ENCODE data around the gene NSUN2.

Gene NSUN2

DNA sequence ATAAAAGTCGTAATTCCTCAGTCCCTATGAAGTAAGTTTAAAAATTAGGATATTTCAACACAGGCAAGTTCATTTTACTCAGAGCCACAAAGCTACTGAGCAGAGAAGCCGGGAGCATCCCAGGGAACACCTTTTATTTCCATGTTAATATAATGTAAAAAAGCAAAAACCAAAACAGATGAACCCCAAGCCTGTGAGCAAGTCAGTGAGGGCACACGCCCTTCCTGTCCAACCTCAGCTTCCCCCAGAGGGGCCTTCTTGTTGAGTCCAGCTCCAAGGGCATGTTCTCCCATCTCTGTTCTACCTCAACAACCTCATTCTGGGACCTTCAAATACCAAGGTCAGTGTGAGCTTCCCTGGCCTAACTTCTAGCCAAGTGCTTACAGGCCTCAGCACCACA is 24.8 kb downstream of the NSUN2 start:
- H3K4me3 ChIP-seq (ENCODE audit: low read depth, low read length), result no peak overlapping the region
- DNase-seq (ENCODE audit: low read depth), result no peak

GRCh38 chr5:6607559-6607936 is 25.3 kb downstream of the NSUN2 start:
- DNase-seq (ENCODE audit: low read depth), result no peak
- H3K4me3 ChIP-seq (ENCODE audit: low read depth, low read length), result no peak overlapping the region

- no peak for DNase-seq (ENCODE audit: low read depth)
- no peak overlapping the region for H3K4me3 ChIP-seq (ENCODE audit: low read depth, low read length)
These were observed 25.8 kb downstream of the NSUN2 start for GRCh38 chr5:6606884-6607558.

GRCh38 chr5:6604946-6605345 is 27.9 kb downstream of the NSUN2 start:
- DNase-seq (ENCODE audit: low read depth), result no peak
- no peak overlapping the region for H3K4me3 ChIP-seq (ENCODE audit: low read depth, low read length)

GRCh38 chr5:6604341-6604740 is 28.5 kb downstream of the NSUN2 start:
- DNase-seq (ENCODE audit: low read depth), result no peak
- H3K4me3 ChIP-seq (ENCODE audit: low read depth, low read length), result no peak overlapping the region

GRCh38 chr5:6603643-6604042 is 29.2 kb downstream of the NSUN2 start:
- no peak for DNase-seq (ENCODE audit: low read depth)

GRCh38 chr5:6602441-6602840 is 30.4 kb downstream of the NSUN2 start:
- DNase-seq (ENCODE audit: low read depth), result no peak
- H3K4me3 ChIP-seq (ENCODE audit: low read depth, low read length), result no peak overlapping the region

More at GRCh38 chr5:6603643-6604042, 29.2 kb downstream of the NSUN2 start:
- H3K4me3 ChIP-seq (ENCODE audit: low read depth, low read length), result no peak overlapping the region

DNA sequence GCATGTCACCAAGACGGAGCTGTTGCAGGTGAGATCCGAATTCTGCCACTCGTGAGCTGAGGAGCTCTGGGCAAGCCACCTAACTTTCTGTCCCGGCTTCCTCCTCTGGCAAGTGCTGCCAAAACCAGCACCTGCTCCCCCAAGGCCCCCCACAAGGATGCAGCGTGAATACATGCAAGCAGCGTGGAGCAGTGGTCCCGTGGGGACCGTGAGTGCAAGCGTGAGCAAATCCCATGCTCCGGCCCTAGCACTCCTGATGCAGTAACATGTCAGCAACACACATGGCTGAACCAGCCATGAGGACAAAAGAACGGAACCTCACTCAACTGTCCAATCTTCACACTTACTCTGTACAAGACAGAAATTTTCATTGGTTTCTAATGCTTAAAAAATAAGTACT is 31.0 kb downstream of the NSUN2 start:
- no peak for DNase-seq (ENCODE audit: low read depth)
- no peak overlapping the region for H3K4me3 ChIP-seq (ENCODE audit: low read depth, low read length)

DNA sequence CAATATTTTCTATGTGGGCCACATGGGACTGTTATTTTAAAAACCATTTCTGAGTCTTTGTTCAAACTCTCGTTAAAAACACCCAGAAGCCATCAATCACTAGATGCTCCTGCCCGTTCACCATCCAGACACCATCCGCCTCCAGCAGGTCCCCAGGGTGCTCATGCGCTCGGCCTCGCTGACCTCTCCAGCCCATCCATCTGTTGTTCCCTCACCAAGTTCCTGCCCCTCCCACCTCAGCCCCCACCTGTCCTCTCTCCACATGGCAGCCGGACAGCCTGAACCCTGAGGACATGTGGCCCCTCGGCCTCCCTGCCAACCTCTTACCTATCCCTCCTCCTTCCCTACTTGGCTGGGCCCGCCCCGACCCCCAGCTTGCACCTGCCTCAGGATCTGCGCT is 31.6 kb downstream of the NSUN2 start:
- no peak for DNase-seq (ENCODE audit: low read depth)
- H3K4me3 ChIP-seq (ENCODE audit: low read depth, low read length), result no peak overlapping the region

DNA sequence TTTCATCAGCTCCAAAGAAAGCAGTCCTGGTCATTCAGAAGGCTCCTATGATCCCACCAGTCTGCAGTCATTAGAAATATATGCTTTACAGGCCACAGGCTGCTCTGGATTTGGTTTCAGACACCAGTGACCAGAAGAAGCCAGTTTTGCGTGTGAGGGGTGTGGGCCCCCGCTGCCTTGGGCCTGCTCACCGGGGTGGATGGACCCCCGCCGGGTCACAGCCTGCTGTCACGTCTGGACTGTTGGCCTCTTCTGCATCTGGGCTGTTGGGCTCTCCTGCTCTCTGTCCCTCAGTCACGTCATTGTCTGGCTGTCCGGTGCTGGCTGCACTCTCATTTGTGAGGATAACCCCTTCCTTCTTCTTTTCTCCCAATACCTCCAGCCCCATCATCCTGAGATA is 33.1 kb downstream of the NSUN2 start:
- DNase-seq (ENCODE audit: low read depth), result no peak
- H3K4me3 ChIP-seq (ENCODE audit: low read depth, low read length), result no peak overlapping the region

GRCh38 chr5:6598351-6598900 is 34.4 kb downstream of the NSUN2 start:
- DNase-seq (ENCODE audit: low read depth), result no peak
- H3K4me3 ChIP-seq (ENCODE audit: low read depth, low read length), result no peak overlapping the region

DNA sequence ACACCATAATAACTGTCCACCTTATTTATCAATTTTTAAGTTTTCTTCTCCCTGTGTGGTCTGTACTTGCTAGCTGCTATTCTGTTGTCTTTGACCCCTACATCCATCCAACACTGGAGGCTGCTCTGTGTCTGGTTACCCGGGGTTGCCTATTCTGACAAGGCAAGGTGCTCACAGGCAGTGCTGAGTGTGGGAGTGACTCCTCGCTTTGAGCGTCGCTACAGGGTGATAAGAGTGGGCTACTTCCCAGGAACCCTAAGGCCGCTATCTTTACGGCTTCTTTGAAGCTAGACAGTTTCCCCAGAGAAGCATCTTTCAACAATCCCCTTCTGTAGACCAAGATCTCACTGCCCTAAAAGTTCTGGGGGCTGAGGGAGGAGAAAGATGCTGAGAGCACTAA is 35.3 kb downstream of the NSUN2 start:
- no peak overlapping the region for H3K4me3 ChIP-seq (ENCODE audit: low read depth, low read length)
- DNase-seq (ENCODE audit: low read depth), result no peak

- DNase-seq (ENCODE audit: low read depth), result no peak
- H3K4me3 ChIP-seq (ENCODE audit: low read depth, low read length), result no peak overlapping the region
These were observed 36.5 kb downstream of the NSUN2 start for GRCh38 chr5:6596388-6596787.

- H3K4me3 ChIP-seq (ENCODE audit: low read depth, low read length), result no peak overlapping the region
- no peak for DNase-seq (ENCODE audit: low read depth)
These were observed 37.4 kb downstream of the NSUN2 start for GRCh38 chr5:6595405-6595804.

GRCh38 chr5:6594066-6594465 is 38.8 kb downstream of the NSUN2 start:
- H3K4me3 ChIP-seq (ENCODE audit: low read depth, low read length), result no peak overlapping the region
- no peak for DNase-seq (ENCODE audit: low read depth)

DNA sequence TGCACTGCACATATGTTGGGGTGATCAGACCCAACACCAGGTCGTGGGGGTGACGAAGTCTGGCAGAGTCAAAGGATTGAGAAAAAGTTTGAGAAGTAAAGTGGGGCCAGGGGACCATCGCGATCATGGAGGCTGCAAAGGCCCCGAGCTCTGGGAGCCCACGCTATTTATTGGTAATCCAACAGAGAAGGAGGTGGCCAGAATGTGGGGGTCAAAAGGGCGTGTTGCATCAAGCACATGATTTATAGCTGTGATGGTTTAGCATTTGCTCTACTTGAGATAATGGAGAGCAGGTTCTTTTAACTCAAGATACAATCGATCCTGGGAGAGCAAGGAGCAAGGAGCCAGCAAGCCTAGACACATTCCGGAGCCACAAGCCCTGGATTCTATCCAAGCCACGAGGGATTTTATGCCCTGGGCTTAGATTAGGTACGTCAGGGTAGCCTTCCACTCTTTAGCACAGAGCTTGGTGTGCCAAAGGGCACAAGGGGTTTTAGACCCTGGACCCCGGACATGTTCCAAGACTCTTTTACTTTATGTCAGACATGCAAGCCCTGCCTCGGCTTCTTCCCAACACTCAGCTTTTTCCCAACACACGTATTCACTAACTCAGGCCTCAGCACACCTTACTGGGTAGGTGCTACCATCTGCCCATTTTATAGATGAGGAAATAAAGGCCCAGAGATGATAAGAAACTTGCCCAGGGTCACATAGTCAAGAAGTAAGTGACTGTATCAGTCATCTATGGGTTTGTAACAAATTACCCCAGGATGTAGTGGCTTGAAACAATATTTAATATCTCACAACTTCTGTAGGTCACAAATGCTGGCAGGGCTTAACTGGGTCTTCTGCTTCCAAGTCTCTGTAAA is 39.5 kb downstream of the NSUN2 start:
- no peak overlapping the region for H3K4me3 ChIP-seq (ENCODE audit: low read depth, low read length)
- DNase-seq (ENCODE audit: low read depth), result no peak

DNA sequence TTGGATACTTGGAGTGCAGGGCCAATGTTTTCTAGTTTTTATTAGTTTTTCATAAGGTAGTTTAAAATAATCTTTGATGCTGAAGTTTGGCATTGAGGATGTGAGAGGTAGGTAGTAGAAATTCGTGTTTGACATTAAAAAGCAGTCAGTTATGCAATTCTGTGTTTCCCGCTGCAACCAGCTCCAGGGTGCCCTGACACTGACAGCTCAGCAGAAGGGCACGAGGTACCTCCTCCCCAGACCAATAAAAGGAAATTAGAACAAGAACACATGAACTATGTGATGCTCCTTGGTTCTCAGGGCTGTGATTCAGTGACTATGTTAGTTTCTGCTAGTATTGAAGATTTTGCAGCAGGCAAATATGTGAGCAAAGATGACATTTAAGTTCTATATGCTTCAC is 40.2 kb downstream of the NSUN2 start:
- peak; percentile 16 for DNase-seq (ENCODE audit: low read depth)
- H3K4me3 ChIP-seq (ENCODE audit: low read depth, low read length), result no peak overlapping the region

DNA sequence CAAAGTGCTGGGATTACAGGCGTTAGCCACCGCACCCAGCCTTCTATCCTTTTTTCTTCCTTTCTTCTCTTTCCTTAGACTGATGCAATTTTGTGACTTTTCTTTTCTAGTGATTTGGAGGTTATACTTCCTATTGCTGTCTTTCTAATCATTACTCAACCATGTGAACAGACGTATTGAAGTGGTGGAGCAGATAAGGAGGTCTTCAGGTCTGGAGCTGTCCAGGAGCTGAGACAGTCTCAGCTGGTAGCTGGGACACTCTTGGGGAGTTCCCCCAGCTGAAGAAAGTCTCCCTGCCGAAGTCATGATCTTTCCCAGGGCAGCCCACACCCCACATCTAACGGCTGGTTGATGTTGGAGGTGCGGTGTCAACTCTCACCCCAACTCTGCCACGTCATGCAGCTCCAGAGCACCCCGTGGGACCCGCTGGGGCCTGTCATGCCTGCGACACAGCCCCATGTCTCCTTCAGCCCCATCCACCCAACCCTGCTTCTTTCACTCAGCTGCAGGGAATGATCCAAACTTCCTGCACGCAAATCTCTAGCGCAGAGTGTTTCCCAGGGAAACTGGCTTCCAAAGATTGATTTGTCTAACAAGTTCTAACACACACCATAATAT is 41.1 kb downstream of the NSUN2 start:
- H3K4me3 ChIP-seq (ENCODE audit: low read depth, low read length), result no peak overlapping the region
- no peak for DNase-seq (ENCODE audit: low read depth)

GRCh38 chr5:6590581-6590980 is 42.3 kb downstream of the NSUN2 start:
- DNase-seq (ENCODE audit: low read depth), result no peak
- no peak overlapping the region for H3K4me3 ChIP-seq (ENCODE audit: low read depth, low read length)

- no peak overlapping the region for H3K4me3 ChIP-seq (ENCODE audit: low read depth, low read length)
- DNase-seq (ENCODE audit: low read depth), result no peak
These were observed 45.7 kb downstream of the NSUN2 start for GRCh38 chr5:6587171-6587570.
